ENCODE results near the gene TMEM255B. TPM values are rescaled to one million over a fixed set of nuclear protein-coding genes. Genes with fewer than 3 reads are reported as not detected.

The TMEM255B gene
- total and polyA plus RNA-seq, 9 of the 15 experiments (the other 6 are each of a cell fraction or from before 2014, with no cell fraction given): 0.01 to 0.75 (median 0.23) TPM

- TF ChIP-seq ZNF146 (CRISPR knock-in tag; IDR thresholded peaks at IDR 0.05; ENCODE audit: unreplicated experiment) (no peak), JUNB (CRISPR knock-in tag; conservative IDR thresholded peaks at IDR 0.05) (no peak), EHMT2 (IDR thresholded peaks at IDR 0.05) (no peak), ZNF224 (CRISPR knock-in tag; IDR thresholded peaks at IDR 0.05) (no peak), E2F6 (IDR thresholded peaks at IDR 0.05; ENCODE audit: borderline replicate concordance in 1 of 2, extremely low read depth in 1 of 2, insufficient read depth in 1 of 2, insufficient read length in 1 of 2, low read depth in 1 of 2, low read length in 1 of 2, poor library complexity in 1 of 2, severe bottlenecking in 1 of 2) (peak; percentile 36 to 80), EP300 (IDR thresholded peaks at IDR 0.05; ENCODE audit: low read length) (no peak), PHB2 (IDR thresholded peaks at IDR 0.05; ENCODE audit: low read depth) (no peak), SPI1 (IDR thresholded peaks at IDR 0.05; ENCODE audit: borderline replicate concordance, low read depth, low read length) (peak; percentile 37; the same call in 1 of the 2 replicates), SMARCC2 (IDR thresholded peaks at IDR 0.05; ENCODE audit: low read depth) (no peak), MAZ (CRISPR knock-in tag; conservative IDR thresholded peaks at IDR 0.05 in 1 of 2, IDR thresholded peaks at IDR 0.05 in 1 of 2) (peak in 1 of 2 experiments; percentile 4; a peak in 1 of 4 replicates), AFF4 (CRISPR knock-in tag; IDR thresholded peaks at IDR 0.05) (no peak), ZNF699 (CRISPR knock-in tag; IDR thresholded peaks at IDR 0.05; ENCODE audit: insufficient replicate concordance) (no peak), ZNF232 (CRISPR knock-in tag; IDR thresholded peaks at IDR 0.05) (no peak), SMAD2 (IDR thresholded peaks at IDR 0.05; ENCODE audit: low read depth, low read length) (no peak), MEIS2 (IDR thresholded peaks at IDR 0.05; ENCODE audit: partially characterized antibody) (no peak), ZNF778 (CRISPR knock-in tag; IDR thresholded peaks at IDR 0.05) (no peak), NFYB (IDR thresholded peaks at IDR 0.05; ENCODE audit: extremely low read depth, insufficient read length) (no peak), PRPF4 (IDR thresholded peaks at IDR 0.05; ENCODE audit: insufficient read depth, low read depth, low read length, poor library complexity, severe bottlenecking) (no peak), WHSC1 (IDR thresholded peaks at IDR 0.05; ENCODE audit: low read length) (no peak), ZNF76 (CRISPR knock-in tag; IDR thresholded peaks at IDR 0.05; ENCODE audit: borderline replicate concordance) (no peak), CHD2 (IDR thresholded peaks at IDR 0.05; ENCODE audit: low read depth, low read length) (no peak), MED1 (CRISPR knock-in tag; IDR thresholded peaks at IDR 0.05; ENCODE audit: borderline replicate concordance) (no peak), RCOR1 (IDR thresholded peaks at IDR 0.05; ENCODE audit: borderline replicate concordance in 1 of 2, low read depth in 2 of 2, low read length in 2 of 2) (no peak)
Observed at GRCh38 chr13:113862931-113863523, 104.0 kb downstream of the TMEM255B start (continued).
